Prostate gland (tissue), 2 donors: ENCODE data around the gene ASXL3.

ENCODE experiments used
- POLR2A ChIP-seq: fragments of 450-650 bp; IDR thresholded peaks from one replicate; pipeline ENCODE4 v1.6.1; 2016; ENCODE audit warnings: antibody characterized with exemption, mild to moderate bottlenecking
- TF ChIP-seq, protein P1 (sequence below), 4 experiments: fragments of 200-600 bp in 2 of 4; fragments of 450-650 bp in 2 of 4; sonication (generic) in 2 of 4; IDR thresholded peaks; 1 replicate in 3 of 4; 2 replicates in 1 of 4; pipeline ENCODE4 v1.5.1; 2016 to 2019; ENCODE audit warnings: antibody characterized with exemption in 4 of 4, mild to moderate bottlenecking in 2 of 4, moderate library complexity in 2 of 4

DNA sequence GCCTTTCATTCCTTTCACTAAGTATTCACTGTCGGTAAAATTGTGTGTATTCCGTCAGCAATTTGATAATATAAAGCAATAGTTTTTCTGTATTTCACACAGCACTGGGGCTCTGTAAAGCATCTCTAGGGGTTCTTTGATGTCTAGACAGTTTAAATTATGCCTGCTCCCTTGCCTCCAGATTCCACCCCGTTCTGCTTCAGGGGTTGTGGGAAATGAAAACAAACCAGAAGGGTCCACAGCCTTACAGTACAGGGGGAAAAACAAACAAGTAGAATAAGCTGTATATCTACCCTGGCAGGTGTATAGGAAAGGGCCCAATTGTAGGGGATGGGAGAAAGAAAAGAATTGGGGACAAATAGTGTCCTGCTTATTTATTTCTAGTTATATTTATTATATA is 63.1 kb downstream of the ASXL3 start:
- TF ChIP-seq POLR2A = no peak
- TF ChIP-seq, protein P1, sequence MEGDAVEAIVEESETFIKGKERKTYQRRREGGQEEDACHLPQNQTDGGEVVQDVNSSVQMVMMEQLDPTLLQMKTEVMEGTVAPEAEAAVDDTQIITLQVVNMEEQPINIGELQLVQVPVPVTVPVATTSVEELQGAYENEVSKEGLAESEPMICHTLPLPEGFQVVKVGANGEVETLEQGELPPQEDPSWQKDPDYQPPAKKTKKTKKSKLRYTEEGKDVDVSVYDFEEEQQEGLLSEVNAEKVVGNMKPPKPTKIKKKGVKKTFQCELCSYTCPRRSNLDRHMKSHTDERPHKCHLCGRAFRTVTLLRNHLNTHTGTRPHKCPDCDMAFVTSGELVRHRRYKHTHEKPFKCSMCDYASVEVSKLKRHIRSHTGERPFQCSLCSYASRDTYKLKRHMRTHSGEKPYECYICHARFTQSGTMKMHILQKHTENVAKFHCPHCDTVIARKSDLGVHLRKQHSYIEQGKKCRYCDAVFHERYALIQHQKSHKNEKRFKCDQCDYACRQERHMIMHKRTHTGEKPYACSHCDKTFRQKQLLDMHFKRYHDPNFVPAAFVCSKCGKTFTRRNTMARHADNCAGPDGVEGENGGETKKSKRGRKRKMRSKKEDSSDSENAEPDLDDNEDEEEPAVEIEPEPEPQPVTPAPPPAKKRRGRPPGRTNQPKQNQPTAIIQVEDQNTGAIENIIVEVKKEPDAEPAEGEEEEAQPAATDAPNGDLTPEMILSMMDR (IDR thresholded peaks at IDR 0.05) = no peak
